Measurements from ENCODE around the gene HDAC4.

The HDAC4 gene

DNA sequence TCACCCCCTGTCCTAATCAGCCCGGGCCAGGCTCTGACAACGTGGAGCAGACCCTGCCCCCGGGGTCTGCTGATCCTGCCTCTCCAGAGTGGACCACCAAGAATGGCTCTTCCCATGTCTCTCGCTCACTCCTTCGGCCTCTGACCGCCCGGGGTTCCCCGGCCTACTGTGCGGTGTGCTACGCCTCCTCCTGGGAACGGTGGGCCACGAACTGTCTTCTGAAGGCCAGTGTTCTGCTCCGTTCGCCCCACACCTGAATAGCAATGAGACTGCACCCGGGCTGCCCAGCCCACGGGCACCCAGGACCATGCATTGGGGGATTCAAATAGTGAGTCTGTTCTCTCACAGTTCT lies 363.3 kb downstream of the HDAC4 start:
- no peak for DNase-seq

DNA sequence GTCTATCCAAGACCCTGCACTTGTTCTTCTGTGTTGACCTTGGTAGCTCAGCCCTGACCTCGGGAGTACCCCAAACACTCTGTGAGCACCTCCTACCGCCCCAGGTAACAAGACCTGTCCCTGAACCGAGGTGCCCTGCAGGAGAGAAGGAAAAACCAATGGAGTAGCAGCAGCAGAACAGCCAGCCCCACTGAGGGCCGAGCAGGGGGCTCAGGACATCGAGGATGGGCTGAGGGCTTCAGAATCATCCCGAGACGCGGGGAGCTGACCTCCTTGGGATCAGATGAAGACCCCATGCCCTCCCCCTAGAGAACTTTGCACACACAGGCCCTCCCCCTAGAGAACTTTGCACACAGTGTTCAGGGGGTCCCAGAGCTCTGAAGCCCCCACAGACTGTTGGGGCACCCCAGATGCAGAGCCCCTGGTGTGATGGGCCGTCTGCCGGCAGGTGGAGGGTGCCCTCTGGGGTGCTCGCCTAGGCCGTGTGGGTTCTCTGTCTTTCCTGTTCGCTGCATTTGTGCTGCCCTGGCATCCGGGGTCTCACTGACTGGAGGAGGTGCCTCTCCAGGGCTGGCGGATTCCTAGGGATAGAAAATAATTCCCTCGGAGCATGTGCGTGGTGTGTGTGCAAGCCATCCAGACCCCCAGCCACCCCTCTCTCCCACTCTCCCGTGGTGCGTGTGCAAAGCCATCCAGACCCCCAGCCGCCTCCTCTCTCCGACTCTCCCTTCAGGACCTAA lies 363.8 kb downstream of the HDAC4 start:
- no peak for DNase-seq

GRCh38 chr2:239035997-239036731 lies 364.7 kb downstream of the HDAC4 start:
- DNase-seq, result no peak

DNA sequence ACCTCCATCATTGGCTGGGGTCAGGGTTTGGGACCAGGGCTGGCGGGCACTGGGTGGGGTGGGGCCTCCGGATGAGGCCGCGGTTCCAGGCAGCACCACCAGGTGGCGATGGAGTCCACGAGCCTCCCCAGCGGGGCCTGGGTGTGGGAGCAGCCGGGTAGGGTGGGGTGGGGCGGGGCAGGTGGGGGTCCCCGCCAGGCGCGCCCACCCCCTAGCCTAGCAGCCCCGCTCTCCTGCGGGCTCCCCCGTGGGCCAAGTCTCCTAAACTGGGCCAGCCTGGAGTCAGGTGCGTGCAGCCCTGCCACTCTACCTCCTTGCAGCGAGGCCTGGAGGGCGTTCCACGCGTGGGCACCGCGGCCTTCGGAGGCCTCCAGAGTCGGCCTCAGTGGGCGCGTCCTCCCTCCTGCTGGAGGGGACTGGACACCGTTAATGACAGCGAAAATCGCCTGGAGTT lies 365.4 kb downstream of the HDAC4 start:
- peak in 1 of 2 donors; percentile 51 for DNase-seq

GRCh38 chr2:239034561-239035341 lies 366.1 kb downstream of the HDAC4 start:
- DNase-seq, result no peak

DNA sequence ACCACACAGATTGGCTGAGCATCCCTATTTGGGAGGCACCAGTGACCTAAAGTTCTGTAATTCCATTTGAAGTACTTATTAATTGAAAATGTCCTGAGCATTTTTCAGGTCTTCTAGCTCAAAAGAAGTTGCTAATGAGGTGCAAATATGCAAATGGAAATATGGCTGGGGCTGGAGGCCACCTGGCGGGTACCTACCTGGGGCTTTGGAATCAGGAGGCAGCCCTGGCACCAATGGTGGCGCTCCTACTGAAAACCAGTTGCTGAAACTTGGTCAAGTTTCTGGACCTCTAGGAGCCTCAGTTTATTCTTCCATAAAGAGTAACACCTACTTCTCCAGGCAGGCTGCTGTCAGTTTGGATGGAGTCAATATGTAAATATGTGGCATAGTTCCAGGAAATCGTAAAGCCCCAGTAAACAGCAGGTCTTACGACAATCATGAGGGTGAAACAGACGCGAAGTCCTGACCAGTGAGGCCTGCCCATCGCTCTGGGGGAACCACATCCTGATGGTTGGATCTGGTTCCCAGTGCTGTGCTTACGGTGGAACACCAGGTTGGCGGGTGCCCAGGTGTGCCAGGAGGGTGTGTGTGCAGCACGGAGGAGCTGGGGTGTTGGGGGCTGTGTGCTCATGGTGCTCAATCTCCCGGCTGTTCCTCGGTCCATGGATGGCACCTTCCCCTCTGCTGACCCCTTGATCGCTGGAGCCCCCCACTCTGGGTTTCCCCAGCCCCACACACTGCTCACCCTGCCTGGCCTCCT lies 366.8 kb downstream of the HDAC4 start:
- no peak for DNase-seq

GRCh38 chr2:239029958-239030357 lies 370.9 kb downstream of the HDAC4 start:
- no peak for DNase-seq

- DNase-seq, result no peak
Observed at GRCh38 chr2:239028253-239028619, 372.6 kb downstream of the HDAC4 start.

GRCh38 chr2:239027391-239028252 lies 373.2 kb downstream of the HDAC4 start:
- no peak for DNase-seq

DNA sequence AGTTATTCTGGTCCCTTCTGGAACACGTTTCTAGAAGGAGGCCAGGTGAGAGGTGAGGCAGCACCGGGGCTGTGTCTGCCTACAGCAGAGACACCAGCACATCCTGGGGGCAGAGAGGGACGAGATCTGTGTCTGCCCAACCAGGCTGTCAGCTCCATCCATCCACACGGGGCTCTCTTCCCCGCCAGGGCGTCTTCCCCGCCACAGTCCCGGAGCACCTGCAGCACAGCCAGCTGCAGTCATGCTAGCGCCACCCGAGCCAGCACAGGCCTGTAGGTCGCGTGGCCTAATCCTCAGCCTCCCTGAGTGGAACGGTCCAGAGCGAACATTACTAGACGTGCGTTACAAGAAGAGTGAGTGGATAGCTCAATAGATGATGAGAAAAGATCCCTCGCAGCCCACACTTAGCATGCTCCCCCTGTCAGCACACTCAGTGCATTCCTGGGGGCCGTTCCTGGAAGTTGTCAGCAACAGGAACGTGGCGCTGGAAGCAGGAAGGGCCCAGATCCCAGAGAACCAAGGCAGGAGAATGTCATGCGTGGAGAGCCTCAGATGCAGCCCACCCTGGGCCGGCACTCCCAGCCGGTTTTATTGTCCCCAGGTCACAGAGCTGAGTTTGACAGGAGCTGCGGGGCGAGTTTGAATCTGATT lies 374.0 kb downstream of the HDAC4 start:
- DNase-seq, result no peak

DNA sequence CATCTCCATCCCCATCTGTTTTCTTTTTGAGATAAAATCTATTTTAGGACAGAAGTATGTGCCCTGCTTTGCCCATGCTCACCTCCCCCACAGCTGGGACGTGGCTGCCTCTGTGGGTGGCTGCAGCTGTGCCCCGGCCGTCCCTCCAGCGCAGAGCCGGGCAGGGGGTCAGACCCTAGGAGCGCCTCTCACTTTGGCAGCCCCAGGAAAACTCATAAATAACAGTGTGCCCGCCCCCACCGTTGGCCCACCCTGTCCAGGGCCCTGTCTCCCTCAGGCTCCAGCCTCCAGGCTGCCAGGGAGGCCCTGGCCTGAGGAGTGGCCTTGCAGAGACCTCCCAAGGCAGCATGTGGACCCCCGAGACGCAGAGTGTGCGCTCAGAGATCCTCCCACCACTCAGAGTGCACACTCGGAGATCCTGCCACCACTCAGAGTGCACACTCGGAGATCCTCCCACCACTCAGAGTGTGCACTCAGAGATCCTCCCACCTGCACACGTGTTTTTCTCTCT lies 374.8 kb downstream of the HDAC4 start:
- no peak for DNase-seq

GRCh38 chr2:239025096-239025801 lies 375.6 kb downstream of the HDAC4 start:
- no peak for DNase-seq

GRCh38 chr2:239024226-239024625 lies 376.6 kb downstream of the HDAC4 start:
- no peak for DNase-seq

DNA sequence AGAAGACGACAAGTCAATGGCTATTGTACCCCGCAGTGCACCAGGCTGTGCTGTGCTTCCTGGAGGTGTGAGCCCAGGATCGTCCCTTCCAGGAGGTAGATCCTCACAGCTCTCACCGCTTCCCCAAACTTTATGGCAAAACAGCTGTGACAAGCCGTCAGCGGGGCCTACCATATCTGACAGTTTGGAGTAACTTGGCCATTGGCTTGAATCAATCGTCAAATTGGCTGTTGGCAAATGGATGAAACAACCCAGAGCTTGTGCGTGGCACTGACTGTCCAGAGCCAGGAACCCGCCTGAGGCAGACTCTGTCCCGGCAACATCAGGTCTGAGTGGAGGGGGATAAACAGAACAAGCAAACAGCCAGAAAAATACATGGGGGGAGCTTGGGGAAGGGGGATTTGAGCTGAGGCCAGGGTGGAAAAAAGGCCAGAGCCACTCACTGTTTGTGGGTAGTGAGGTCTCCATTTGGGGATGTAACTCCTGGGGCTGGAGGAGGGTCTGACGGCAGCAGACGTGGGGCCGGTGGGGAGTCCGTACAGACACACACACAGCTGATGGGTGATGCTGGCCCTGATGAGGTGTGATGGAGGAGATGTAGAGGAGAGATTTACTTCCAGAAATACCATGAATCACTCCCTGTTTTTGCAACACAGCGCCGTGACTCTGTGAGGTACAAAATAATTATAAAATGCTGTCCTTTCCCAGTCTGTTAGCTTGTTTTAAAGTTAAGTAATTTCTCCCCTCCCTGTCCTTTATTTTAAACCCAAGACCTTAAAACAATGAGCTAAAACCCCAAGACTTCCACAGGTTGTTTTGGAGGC lies 378.2 kb downstream of the HDAC4 start:
- no peak for DNase-seq

GRCh38 chr2:239021651-239022436 lies 379.0 kb downstream of the HDAC4 start:
- DNase-seq, result no peak

- no peak for DNase-seq
Observed at GRCh38 chr2:239021224-239021623, 379.6 kb downstream of the HDAC4 start.

DNA sequence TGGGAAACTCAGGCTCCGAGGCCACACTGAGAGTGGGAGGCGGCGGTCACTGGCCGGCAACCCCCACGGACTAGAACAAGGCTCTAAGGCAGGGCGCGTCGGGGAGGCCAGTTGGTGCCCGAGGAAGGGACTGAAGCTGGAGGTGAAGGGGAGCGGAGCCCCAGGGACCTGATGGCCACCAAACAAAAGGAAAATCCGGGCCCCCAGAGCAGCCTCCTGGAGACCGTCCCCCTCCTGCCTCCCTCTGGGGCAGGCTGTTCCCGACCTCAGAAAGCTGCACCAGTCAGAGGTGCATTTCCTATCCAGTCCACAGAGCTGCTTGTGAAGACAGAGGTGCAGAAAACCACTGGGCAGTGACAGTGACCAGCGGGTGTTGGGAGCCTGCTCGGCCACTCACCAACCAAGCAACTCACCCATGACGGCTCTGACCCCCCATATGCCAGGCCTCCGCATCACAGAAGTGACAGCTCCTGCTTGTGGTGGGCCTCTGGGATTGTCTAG lies 380.2 kb downstream of the HDAC4 start:
- no peak for DNase-seq

DNA sequence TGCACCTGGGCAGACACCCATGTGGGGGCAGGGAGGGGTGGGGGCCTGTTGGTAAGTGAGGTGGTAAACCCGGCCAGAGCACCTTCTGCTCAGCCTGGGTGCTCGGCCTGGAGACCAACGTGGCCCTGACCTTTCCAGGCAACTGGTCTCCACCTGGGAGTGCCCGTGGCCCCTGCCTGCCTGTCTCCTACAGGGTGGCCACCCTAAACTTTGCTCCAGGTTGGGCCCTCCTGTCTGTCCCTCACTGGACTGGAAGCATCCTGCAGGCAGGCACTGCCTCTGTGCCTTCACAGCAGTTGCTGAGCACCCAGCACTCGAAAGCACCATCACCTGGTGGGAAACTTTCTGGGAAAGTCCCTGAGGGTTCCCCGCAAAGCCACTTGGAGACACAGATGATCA lies 381.6 kb downstream of the HDAC4 start:
- DNase-seq, result no peak

All from hippocampal formation (tissue), 2 donors.